Hepatocyte (in vitro differentiated cells): ENCODE data around the gene ATP2A2. TPM values are rescaled to one million over a fixed set of nuclear protein-coding genes. Genes with fewer than 3 reads are reported as not detected.
A peak's percentile ranks its signal among the peaks of the same experiment; 100 is the strongest.

Experiments
- DNase-seq: peaks from one replicate; pipeline ENCODE4 v3.0.0-alpha.2; 2016; ENCODE audit warnings: low spot score
- H2AFZ ChIP-seq: fragments of 200-600 bp; sonication (generic); 2 replicates; pipeline ENCODE4 v1.6.0; 2016; ENCODE audit warnings: antibody characterized with exemption, mild to moderate bottlenecking
- H3K27ac ChIP-seq: fragments of 200-600 bp; sonication (generic); 2 replicates; pipeline ENCODE4 v1.5.1; 2016; ENCODE audit warnings: mild to moderate bottlenecking
- H3K27me3 ChIP-seq: fragments of 200-600 bp; sonication (generic); 2 replicates; pipeline ENCODE4 v1.6.1; 2016
- H3K36me3 ChIP-seq: fragments of 200-600 bp; sonication (generic); replicated peaks from 2 replicates; pipeline ENCODE4 v1.5.1; 2016; ENCODE audit warnings: low read depth; ENCODE audit not compliant: insufficient read depth
- H3K4me1 ChIP-seq: fragments of 200-600 bp; sonication (generic); 2 replicates; pipeline ENCODE4 v1.5.1; 2016; ENCODE audit warnings: mild to moderate bottlenecking, moderate library complexity; ENCODE audit not compliant: insufficient read depth
- H3K4me2 ChIP-seq: fragments of 200-600 bp; sonication (generic); 2 replicates; pipeline ENCODE4 v1.6.0; 2016
- H3K4me3 ChIP-seq: fragments of 200-600 bp; sonication (generic); 2 replicates; pipeline ENCODE4 v1.5.1; 2016; ENCODE audit warnings: mild to moderate bottlenecking
- H3K79me2 ChIP-seq: fragments of 200-600 bp; sonication (generic); 2 replicates; pipeline ENCODE4 v1.6.0; 2017; ENCODE audit warnings: mild to moderate bottlenecking
- H3K9me2 ChIP-seq: fragments of 200-600 bp; sonication (generic); replicated peaks from 2 replicates; pipeline ENCODE4 v1.6.0; 2017; ENCODE audit warnings: mild to moderate bottlenecking; ENCODE audit not compliant: insufficient read depth
- H3K9me3 ChIP-seq: fragments of 200-600 bp; sonication (generic); 2 replicates; pipeline ENCODE4 v1.5.1; 2016; ENCODE audit warnings: low read depth, mild to moderate bottlenecking
- H4K20me1 ChIP-seq: fragments of 200-600 bp; sonication (generic); 2 replicates; pipeline ENCODE4 v1.6.0; 2016; ENCODE audit warnings: mild to moderate bottlenecking; ENCODE audit not compliant: insufficient read depth, poor library complexity, severe bottlenecking
- CTCF ChIP-seq: fragments of 200-600 bp; sonication (generic); IDR thresholded peaks from 2 replicates; pipeline ENCODE4 v1.5.1; 2016; ENCODE audit warnings: antibody characterized with exemption, mild to moderate bottlenecking; ENCODE audit not compliant: poor library complexity
- EZH2 ChIP-seq: fragments of 200-600 bp; sonication (generic); IDR thresholded peaks from 2 replicates; pipeline ENCODE4 v1.6.1; 2016; ENCODE audit warnings: antibody characterized with exemption, mild to moderate bottlenecking, borderline replicate concordance
- EZH2phosphoT487 ChIP-seq: fragments of 200-600 bp; sonication (generic); IDR thresholded peaks from one replicate; pipeline ENCODE4 v1.6.1; 2018; ENCODE audit warnings: antibody characterized with exemption, mild to moderate bottlenecking, low read depth, moderate library complexity; ENCODE audit not compliant: unreplicated experiment, severe bottlenecking
- WGBS: methylation state at CpG from one replicate; pipeline ENCODE4 v1.1.6; 2016; ENCODE audit warnings: low lambda C conversion rate; ENCODE audit errors: missing lambda C conversion rate; 5-methylcytosine and 5-hydroxymethylcytosine counted together
- polyA plus RNA-seq: library from polyadenylated mRNA; unstranded; fragments of >200 nt; fragmentation: Nextera tagmentation; extraction: Ambion mirVana; gene quantifications from 2 replicates; pipeline ENCODE4 v1.2.1, GENCODE V29; 2016
- total RNA-seq: library from RNA; depleted of rRNA; stranded (reverse); fragments of >200 nt; gene quantifications from 2 replicates; pipeline ENCODE4 v1.2.3, GENCODE V29; 2014

ATP2A2 gene
- total and polyA plus RNA-seq, 2 experiments from 2014 or later: 60.2 to 126 TPM

GRCh38 chr12:110344657-110345056, 63.6 kb downstream of the ATP2A2 start:
- Histone ChIP-seq H3K4me2 (no peak overlapping the region), H4K20me1 (no peaks in the 10 kb centered on the region), H2AFZ (no peak overlapping the region), H3K27ac (peak overlapping the region; percentile 31), H3K9me2 (no peaks in the 10 kb centered on the region), H3K4me3 (no peak overlapping the region), H3K36me3 (peaks cover 25% of the 10 kb centered on the region), H3K9me3 (no peaks in the 10 kb centered on the region), H3K4me1 (no peaks in the 10 kb centered on the region), H3K27me3 (no peaks in the 10 kb centered on the region), H3K79me2 (no peaks in the 10 kb centered on the region)
- DNase-seq: no peak
- WGBS: 96% methylated on average over 11 of the region's 11 CpGs
- TF ChIP-seq EZH2phosphoT487: no peak
- no peak for TF ChIP-seq EZH2
- TF ChIP-seq CTCF: no peak

- H3K9me2 ChIP-seq: no peaks in the 10 kb centered on the region
- no peaks in the 10 kb centered on the region for H3K9me3 ChIP-seq
- no peaks in the 10 kb centered on the region for H4K20me1 ChIP-seq
- no peak overlapping the region for H2AFZ ChIP-seq
- H3K79me2 ChIP-seq: no peaks in the 10 kb centered on the region
- TF ChIP-seq CTCF (no peak), EZH2phosphoT487 (no peak), EZH2 (no peak)
- peak; percentile 23 for DNase-seq
- WGBS: 89% methylated on average over 11 of the region's 11 CpGs
- H3K27me3 ChIP-seq: no peaks in the 10 kb centered on the region
- no peaks in the 10 kb centered on the region for H3K4me1 ChIP-seq
- H3K4me2 ChIP-seq: no peak overlapping the region
- H3K36me3 ChIP-seq: peaks cover 25% of the 10 kb centered on the region
- H3K27ac ChIP-seq: peak overlapping the region; percentile 31
- H3K4me3 ChIP-seq: no peak overlapping the region
Observed at GRCh38 chr12:110345176-110345661, 64.2 kb downstream of the ATP2A2 start.

- Histone ChIP-seq H2AFZ (no peak overlapping the region), H3K36me3 (peaks cover 21% of the 10 kb centered on the region), H3K27ac (peak overlapping the region; percentile 20), H4K20me1 (no peaks in the 10 kb centered on the region), H3K4me3 (no peak overlapping the region), H3K4me1 (no peaks in the 10 kb centered on the region), H3K27me3 (no peaks in the 10 kb centered on the region), H3K4me2 (no peak overlapping the region), H3K79me2 (no peaks in the 10 kb centered on the region), H3K9me2 (no peaks in the 10 kb centered on the region), H3K9me3 (no peaks in the 10 kb centered on the region)
- no peak for DNase-seq
- WGBS: 92% methylated on average over 12 of the region's 12 CpGs
- TF ChIP-seq EZH2 (no peak), CTCF (no peak), EZH2phosphoT487 (no peak)
Observed at GRCh38 chr12:110345963-110346362, 64.9 kb downstream of the ATP2A2 start.
